HG03460 (cell line): ENCODE data around the gene PHYH.
"Not testable (repeated sequence)": the region's sequence is repeated elsewhere in the genome, so short reads cannot be mapped to it uniquely, and the experiment has no call there.

ENCODE experiments used
- ATAC-seq: cut with Tn5 transposase; IDR thresholded peaks from one replicate; pipeline ENCODE4 v1.9.1; 2021; ENCODE audit not compliant: unreplicated experiment

Gene PHYH

DNA sequence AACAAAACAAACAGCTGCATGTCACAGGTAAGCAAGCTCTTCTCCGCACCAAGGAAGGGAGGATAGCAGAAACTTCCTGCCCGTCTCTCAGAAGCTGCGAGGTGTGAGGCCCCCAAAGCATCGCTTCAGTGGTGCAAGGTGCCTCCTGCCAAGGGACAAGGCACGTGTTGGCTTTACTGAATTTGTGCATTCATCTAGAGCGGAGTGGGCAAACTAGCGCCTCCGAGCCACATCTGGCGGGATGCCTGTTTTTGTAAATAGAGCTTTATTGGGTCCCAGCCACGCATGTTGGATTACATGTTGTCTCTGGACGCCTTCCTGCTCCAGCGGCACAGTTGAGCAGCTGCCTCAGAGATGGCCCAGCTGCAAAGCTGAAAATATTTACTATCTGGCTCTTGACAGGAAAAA is 27.7 kb downstream of the PHYH start:
- no peak for ATAC-seq

DNA sequence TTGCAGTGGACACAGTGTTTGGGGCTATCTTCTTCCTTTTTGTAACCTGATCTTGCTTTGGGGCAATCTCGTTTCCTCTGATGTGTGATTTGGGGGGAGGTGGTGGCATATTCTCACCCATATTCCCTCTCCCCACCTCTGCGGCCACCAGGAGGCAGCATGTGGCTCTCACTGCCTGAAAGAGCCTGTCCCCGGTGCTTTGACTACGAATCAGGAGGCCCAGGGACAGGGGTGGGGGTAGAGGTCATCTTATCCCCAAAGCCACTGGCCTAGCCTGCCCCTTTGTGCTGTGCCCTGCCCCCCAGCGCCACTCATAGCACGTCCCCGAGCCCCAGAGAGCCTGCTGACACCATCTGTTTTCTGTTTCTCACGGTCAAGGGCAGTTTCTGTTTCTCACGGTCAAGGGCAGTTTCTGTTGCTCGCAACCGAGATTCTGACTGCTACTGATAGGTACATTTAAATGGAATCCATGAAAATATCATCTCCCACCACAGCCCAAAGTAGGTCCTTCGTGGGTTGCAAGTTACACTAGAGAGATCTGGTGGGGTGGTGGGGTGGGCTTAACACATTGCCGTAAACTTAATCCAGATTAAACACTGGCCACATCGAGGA is 28.2 kb downstream of the PHYH start:
- no peak for ATAC-seq

DNA sequence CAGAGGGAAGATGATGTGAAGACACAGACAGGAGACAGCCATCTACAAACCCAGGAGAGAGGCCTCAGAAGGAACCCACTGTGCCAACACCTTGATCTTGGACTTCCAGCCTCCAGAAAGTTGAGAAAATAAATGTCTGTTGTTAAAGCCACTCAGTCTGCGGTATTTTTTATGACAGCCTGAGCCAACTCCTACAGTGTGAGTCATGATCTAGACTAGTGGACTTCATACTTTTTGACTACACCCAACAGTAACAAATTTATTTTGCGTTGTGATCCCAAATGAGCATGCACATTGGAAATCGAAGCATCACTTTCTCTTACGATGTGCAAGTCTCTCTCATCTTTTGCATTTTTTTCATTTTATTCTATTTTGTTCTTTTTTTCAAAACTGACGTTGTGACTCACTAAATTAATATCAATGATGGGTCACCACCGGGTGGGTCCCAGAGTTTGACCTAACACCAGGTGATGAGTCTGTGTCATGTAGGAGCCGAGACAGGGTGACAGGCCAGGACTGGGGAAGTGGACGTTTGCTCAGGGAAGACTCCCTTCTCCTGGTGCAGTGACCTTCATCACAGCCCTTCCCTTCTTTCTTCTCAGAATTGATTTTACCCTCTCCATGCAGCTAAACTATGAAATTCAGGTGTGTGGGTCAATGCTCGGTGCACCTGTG is 28.9 kb downstream of the PHYH start:
- no peak for ATAC-seq

DNA sequence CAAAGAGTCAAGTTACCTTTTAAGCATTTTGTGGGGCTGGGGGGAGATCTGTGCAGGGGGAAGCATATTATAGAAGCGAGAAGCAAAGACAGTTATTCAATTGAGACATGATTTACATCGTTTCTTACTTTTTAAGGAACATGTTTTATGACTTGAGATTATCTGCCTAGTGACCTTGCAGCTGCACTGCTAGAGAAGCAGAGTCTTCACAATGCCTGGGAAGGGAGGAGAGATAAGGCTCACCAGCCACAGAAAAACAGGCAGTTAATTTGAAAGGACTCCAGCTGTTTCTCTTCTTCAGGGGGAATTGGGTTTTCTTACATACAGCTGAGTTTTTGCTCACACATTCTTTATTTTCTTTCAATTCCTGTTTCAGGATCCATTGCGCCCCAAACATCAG is 31.0 kb downstream of the PHYH start:
- no peak for ATAC-seq

DNA sequence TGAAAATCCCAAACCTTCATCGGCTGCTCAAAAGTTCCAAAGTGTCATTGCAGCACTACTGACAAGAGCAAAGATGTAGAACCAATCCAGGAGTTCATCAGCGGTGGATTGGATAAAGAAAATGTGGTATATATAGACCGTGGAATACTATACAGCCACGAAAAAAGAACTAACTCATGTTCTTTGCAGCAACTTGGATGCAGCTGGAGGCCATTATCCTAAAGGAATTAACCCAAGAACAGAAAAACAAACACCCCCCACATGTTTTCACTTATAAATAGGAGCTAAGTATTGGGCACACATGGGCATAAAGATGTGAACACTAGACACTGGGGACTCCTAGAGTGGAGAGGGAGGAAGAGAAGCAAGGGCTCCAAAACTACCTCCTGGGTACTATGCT is 31.6 kb downstream of the PHYH start:
- no peak for ATAC-seq

- ATAC-seq = no peak
These were observed 36.3 kb downstream of the PHYH start for GRCh38 chr10:13263591-13263990.

- no peak for ATAC-seq
These were observed 37.4 kb downstream of the PHYH start for GRCh38 chr10:13262433-13262832.

GRCh38 chr10:13257621-13258140 is 42.2 kb downstream of the PHYH start:
- ATAC-seq = no peak

DNA sequence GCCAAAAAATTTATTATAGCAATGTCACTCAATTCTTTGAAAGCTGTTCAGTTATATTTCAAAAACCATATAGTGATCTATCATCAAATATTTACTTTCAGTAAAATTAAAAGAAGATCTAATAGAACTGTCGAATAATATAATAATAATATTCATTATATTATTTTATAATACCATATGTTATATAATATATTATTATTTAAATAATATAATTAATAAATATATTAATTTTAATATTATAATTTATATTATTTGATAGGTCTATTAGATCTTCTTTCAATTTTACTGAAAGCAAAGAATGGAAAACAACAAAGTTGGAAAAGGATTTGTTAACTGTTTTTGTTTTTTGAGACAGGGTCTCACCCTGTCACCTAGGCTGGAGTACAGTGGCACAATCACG is 43.2 kb downstream of the PHYH start:
- ATAC-seq = no peak

DNA sequence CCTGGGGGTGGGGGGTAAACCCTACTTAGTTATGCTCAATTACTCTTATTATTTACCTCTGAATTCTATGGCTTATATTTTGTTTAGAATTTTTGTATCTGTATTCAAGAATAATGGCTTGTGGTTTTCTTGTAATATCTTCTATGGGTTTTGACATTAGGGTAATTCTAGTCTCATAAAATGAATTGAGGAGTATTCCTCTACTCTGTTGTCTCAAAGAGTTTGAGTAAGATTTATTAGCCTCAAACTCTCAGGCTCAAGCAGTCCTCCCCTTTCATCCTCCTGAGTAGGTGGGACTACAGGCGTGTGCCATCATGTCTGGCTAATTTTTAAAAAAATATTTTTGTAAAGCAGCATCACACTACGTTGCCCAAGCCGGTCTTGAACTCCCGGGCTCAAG is 46.1 kb downstream of the PHYH start:
- no peak for ATAC-seq

- ATAC-seq = no peak
These were observed 52.1 kb downstream of the PHYH start for GRCh38 chr10:13247784-13248183.

DNA sequence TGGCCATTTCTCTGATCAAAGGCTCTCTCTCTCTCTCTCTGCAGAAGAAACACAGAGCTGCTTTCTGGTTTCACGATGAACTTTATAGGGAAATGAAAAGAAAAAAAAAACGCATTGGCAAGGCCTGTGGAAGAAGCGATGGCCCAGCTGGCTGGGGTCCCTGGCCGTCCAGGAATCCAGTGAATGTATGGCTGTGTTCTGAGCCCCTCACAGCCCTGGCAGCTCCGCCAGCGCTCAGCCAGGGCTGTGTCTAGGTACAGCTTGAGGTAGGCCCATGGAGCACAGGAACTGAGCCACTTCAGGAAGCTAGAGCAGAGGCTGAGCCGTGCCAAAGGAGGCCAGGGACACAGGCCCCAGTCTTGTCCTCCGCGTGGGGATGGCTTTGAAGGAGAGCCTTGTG is 52.6 kb downstream of the PHYH start:
- ATAC-seq = no peak

DNA sequence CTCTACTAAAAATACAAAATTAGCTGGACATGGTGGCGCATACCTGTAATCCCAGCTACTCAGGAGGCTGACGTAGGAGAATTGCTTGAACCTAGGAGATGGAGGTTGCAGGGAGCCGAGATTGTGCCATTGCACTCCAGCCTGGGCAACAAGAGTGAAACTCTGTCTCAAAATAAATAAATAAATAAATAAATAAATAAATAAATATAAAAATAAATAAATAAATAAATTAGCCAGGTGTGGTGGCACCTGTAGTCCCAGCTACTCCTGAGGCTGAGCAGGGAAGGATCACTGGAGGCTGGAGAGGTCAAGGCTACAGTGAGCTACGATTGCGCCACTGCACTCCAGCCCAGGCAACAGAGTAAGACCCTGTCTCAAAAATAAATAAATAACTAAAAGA is 57.6 kb downstream of the PHYH start:
- not testable (repeated sequence) for ATAC-seq

- no peak for ATAC-seq
These were observed 58.3 kb downstream of the PHYH start for GRCh38 chr10:13241613-13242012.

GRCh38 chr10:13239923-13240322 is 59.9 kb downstream of the PHYH start:
- no peak for ATAC-seq

GRCh38 chr10:13238271-13239077 is 61.4 kb downstream of the PHYH start:
- no peak for ATAC-seq

- no peak for ATAC-seq
These were observed 63.2 kb downstream of the PHYH start for GRCh38 chr10:13236638-13237037.

DNA sequence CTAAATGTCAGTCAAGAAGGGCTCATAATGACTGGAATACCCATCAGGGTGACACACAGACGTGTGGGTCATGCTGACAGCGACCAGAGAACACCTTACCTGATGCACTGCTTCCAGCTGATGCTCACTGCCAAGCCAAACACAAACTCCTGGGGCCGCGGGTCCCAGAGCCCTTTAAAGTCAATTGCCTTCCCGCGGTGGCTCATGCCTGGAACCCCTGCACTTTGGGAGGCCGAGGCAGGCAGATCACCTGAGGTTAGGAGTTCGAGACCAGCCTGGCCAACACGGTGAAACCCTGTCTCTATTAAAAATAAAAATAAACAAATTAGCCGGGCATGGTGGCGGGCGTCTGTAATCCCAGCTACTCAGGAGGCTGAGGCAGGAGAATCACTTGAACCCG is 65.1 kb downstream of the PHYH start:
- ATAC-seq = not testable (repeated sequence)

DNA sequence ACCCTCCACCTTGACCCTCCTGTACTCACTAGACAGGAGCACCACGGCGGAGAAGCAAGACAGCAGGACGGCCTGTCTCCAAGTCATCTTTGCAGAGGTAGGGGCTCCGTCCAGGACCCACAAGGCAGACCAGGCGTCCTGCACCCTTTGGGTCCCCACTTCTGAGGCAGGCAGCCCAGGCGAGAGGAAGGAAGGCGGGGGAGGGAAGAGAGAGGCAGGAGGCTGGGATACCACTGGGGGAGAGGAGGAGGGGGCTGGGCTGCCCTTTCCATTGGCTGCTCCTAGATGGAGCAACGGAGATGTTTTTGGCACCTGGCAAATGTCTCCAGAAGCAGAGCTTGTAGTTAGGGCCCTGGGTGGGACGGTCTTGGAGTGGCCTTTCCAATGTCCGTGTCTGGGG is 65.7 kb downstream of the PHYH start, which contains the start of gene UCMA:
Gene UCMA (minus strand): TSS at position 203 of the 400 bp plus-strand sequence. CDS start 116 bp downstream, at position 87.
- ATAC-seq = no peak

- ATAC-seq = no peak
These were observed 66.5 kb downstream of the PHYH start for GRCh38 chr10:13233358-13233757.

DNA sequence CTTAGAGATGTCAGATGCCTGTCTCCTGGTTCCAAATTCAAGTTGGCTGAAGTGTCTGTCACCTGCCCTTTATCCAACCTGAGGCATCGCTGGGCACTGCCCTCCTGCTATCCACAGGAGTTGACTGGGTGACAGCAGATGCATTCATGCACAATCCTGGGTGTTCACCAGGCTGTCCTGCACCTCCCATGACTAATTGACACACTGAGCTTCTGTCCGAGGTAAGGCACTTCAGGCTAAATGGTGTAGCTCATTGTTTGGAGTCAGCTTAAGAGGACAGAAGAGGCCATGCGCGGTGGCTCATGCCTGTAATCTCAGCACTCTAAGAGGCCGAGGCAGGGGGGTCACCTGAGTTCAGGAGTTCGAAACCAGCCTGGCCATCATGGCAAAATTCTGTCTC is 68.1 kb downstream of the PHYH start:
- no peak for ATAC-seq

- ATAC-seq = no peak
These were observed 68.7 kb downstream of the PHYH start for GRCh38 chr10:13231190-13231589.
